SU-DHL-6 (cell line): ENCODE data around the gene FBXO2.

ENCODE experiments used
- CTCF ChIP-seq: fragments of 200-600 bp; sonication (generic); IDR thresholded peaks from one replicate; pipeline ENCODE4 v1.5.1; 2017; ENCODE audit warnings: antibody characterized with exemption, mild to moderate bottlenecking, low read length, moderate library complexity; ENCODE audit not compliant: insufficient read depth, poor library complexity, severe bottlenecking
- EZH2phosphoT487 ChIP-seq: fragments of 200-600 bp; sonication (generic), shearing (Covaris generic); conservative IDR thresholded peaks from 2 replicates; pipeline ENCODE4 v1.6.1; 2018; ENCODE audit warnings: mild to moderate bottlenecking, antibody characterized with exemption, low read length, moderate library complexity, mixed read lengths

GRCh38 chr1:11676386-11677103 lies 22.3 kb upstream of the FBXO2 start:
- TF ChIP-seq CTCF (no peak), EZH2phosphoT487 (no peak)
